NCI-H510A treated with DMSO at 0.1 percent for 48 hours (cell line): ENCODE data around the gene GPC2.

Experiments used
- DNase-seq: peaks from one replicate; lab custom pipeline; 2025; lab: John Stamatoyannopoulos, UW

GPC2 gene

DNA sequence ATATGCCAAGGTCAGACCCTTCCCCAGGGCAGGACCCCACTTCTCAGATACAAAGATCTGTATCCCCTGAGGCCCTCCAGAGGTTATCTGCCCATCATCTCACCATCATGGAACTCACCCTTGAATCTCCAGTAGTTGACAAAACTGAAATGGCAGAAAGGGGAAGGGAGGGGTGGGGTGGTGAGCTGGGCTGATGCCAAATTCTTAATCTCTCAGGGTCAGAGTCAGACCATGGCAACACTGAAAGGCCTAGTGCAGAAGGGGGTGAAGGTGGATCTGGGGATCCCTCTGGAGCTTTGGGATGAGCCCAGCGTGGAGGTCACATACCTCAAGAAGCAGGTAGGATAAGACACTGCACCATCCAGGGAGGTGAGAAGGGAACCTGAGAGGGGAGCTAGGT, 54.6 kb downstream of the GPC2 start:
- no peak for DNase-seq

DNA sequence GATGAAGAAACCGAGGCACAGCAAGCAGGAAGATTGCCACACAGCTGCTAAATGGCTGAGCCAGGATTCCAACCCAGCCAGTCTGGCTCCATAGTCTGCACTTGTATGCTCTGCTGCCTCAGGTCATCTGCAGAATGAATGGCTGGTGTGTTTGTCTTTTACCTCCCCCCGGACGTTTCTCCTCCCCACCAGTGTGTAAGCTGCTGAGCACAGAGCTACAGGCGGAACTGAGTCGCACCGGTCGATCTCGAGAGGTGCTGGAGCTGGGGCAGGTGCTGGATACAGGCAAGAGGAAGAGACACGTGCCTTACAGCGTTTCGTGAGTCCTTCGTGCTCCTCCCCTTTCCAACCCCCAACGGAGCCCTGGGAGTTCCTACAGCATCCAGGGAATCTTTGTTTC, 55.1 kb downstream of the GPC2 start:
- peak; percentile 85 for DNase-seq

DNA sequence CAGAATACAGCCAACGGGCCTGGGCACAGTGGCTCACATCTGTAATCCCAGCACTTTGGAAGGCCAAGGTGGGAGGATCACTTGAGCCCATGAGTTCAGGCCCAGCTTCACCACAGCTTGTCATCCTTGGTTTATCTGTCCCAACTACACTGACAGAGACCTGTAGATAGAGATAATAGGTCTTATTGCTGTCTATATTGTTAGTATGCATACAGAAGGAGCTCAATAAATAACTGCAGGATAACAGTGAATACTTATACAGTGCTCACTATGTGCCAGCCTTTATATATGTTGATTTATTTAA, 56.5 kb downstream of the GPC2 start:
- DNase-seq: no peak

DNA sequence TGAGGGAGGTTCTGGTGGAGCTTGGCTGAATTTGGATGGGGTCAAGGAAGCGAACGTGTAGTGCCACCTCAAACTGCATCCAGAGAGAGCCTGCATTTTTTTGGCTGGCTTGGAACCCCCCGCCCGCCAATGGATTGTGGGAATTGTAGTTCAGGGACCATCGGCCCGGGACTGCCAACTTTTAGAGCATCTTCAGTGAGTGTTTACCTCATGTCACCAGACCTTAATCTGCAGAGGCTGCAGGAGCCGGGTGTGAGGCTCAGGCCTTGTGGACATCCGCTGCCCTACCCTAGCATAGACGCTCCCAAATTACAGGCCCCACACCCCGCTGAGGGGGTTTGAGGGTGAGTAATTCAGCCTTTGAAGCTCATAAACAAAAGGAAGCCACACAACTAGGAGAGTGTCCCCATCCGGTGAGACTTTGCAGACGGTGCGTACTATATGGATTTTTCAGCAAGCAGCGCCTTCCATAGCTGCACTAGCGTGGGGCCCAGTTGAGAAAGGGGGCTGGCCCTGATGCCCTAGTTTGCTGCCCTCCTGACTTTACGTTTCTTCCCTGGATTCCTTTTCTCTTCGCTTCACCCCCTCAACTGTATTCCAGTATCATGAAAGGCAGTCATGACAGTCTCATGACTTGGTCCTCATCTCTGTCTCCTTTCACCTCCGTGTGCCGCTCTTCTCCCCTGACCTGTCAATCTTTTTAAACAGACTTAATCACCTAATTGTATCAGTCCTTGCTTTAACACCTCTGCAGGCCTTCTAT, 57.0 kb downstream of the GPC2 start:
- DNase-seq: peak; percentile 5
